ENCODE measurements around the gene ENGASE.

- TF ChIP-seq CTCF (IDR thresholded peaks at IDR 0.05), result no peak
- TF ChIP-seq EZH2phosphoT487 (IDR thresholded peaks at IDR 0.05), result no peak
Measured at GRCh38 chr17:79033046-79033616, 41.5 kb upstream of the ENGASE start.

Data from neural progenitor cell (in vitro differentiated cells).